Stimulated activated naive CD4-positive, alpha-beta T cell treated with Interleukin-2 at 50 U/mL for 16 hours (primary cell): ENCODE results near the gene NUP50.

Experiments
- DNase-seq: peaks from one replicate; lab custom pipeline; 2025; lab: John Stamatoyannopoulos, UW

Gene NUP50

DNA sequence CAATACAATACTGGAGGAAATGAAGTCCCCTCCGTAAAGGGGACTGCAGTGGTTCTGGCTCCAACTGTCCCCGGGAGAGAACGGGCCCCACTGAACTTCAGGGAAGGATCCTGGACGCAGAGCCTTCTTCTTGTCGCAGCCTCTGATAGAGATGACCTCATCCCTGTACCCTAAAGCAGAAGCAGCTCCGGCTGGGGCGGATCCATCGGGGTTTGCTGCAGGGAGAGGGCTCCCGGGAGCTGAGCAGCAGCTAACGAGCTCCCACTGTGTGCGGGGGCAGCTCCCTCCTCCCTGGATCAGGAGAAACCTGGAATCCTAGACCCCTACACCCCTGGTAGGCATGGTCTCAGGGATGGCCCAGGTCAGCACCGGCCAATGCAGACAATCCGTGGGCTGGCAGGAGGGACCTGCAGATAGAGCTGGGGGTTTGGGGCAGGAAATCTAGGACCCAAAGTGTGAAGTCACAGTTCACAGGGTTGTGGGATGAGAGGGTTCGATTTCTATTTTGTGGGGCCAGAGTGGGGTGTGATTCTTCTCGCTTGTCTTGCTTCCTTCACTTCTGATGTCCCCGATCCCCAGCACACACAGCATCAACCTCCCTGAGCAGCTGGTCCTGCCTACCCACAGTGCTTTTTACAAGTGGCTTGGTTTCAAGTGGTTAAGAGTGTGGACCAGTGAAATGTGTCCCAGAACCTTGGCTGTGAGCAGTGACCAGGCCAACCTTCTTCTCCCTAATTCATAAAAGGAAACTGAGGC, 64.1 kb downstream of the NUP50 start:
- DNase-seq = no peak

DNA sequence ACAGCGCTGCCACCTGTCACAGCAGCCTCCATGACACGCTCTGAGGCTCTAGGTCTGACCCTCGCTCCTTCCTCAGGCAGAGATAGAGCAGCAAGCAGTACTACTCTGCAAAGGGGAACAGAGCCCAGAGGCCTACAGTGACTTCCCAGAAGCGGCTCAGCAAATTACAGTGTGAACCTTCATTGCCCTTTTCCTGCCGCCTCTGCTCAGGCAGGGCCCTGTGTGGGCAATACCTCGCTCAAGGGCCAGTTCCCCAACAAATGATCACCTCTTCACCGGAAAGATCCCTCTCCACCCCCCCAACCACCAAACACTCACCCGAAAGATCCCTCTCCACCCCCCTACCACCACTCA, 64.7 kb downstream of the NUP50 start:
- no peak for DNase-seq

DNA sequence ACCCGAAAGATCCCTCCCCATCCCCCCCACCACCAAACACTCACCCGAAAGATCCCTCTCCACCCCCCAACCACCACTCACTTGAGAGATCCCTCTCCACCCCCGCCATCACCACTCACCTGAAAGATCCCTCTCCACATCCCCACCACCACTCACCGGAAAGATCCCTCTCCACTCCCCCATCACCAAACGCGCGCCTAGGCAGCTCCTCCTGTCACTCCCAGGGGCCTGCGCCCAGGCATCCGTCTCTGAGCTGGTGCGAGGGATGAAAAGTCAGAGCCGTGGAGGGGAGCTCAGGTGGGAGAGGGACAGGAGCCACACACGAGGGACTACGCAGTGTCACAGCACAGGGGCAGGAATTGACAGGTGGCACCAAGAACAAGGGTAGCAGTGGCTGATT, 65.5 kb downstream of the NUP50 start:
- DNase-seq = no peak

DNA sequence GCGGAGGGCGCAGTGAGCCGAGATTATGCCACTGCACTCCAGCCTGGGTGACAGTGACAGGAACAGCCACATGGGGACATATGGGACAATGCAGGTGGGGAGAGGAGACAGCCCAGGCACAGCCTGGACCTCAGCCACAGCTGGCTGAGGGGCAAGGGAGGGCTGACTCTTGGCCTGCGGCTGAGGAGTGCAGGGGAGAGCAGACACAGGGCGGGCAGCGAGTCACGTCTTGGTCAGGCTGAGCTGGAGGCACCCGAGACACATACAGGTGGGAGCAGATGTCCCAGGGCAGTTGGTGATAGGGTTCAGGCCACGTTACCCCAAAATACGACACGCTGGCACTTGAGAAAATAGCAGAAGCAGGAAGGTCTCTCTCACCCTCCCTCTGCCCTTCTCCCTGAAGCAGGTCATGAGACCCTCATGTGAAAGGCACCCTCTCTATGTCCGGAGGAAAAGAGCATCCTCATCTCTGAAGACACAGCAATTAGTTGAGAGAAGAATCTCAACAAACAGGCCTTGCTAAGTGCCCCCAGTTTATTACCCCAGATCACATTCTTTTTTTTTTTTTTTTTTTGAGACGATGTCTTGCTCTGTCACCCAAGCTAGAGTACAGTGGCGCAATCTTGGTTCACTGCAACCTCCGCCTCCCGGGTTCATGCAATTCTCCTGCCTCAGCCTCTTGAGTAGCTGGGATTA, 66.4 kb downstream of the NUP50 start:
- no peak for DNase-seq

DNA sequence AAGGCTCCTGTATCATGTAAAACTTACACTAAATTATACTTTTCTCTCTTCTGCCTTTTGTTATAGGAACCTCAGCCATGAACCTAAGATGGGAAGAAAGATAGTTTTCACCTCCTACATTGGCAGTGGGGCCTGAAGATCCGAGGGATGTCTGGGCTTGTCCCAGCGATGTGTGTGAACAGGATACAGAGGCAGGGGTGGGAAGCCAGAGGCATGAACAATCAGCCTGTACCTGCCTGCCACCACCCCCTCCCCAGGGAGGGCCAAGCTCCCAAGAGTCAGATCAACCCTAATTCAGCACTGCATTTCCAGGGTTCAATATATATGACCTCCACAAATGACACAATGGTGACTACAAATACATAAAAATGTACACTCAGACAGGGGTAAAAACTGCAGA, 67.6 kb downstream of the NUP50 start:
- no peak for DNase-seq

DNA sequence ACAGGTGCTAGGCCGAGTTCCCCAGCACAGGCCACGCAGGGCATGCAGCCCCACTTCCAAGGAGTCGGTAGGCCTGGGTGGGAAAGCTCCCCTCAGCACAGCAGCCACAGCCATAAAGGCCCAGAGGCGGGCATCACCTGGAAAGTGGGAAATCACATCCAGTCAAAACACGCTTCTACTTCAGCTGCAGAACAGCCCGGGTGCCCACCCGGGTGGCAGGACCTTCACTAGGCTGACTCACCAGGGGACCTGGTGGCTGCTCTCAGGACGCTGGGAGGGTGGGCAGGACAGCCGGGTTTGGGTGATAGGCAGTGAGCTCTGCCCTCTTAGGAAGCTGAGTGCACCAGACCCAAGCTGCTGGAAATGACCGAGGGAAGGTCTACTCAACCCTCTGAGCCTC, 69.7 kb downstream of the NUP50 start:
- no peak for DNase-seq

DNA sequence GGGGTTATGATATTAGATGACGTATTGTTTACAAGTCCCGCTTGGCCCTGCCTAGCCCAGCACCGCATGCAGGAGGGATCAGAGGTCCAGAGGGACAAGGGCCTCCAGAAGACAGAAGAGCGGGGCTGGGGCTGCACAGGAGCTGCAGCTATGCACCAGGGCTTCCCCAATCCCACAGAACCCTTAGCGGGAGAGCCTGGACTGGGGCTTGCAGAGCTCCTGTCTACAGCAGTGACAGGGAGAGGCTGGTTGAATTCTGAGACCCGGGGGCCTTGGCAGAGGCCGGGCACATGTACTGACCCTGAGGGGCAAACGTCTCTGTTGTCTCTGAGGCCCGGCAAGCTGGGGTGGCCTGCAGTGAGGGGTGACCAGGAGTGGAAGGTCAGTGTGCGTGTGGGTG, 70.1 kb downstream of the NUP50 start:
- DNase-seq = no peak

DNA sequence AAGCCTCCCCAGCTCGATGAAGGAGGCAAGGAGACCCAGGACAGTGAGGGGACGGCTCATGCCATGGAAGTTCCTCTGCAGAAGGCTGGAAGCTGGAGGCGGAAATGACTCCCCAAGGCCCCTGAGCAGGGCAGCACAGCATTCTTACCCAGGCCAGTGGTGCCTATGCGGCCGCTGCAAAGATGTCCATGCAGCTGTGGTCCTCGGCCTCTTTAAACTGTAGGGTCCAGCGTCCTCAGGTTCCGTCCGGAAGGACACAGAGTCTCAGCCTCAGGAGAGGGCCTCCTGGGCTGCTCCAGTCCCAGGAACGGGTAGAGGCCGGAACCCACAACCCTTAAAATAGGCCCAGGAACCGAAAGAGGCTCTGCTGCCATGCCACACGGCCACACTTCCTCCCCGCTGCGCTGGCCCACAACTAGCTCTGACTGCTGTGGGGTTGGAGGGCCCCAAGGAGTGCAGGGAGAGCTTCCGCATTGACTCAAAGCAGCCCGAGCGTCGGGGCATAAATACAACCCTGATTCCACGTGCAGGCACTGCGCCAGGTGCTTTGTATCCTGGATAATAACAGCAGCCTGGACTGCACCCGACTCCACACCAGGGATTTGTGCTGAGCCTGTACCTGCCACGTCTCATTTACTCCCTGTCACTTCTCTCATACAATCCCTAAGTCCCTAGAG, 71.5 kb downstream of the NUP50 start:
- DNase-seq = no peak

DNA sequence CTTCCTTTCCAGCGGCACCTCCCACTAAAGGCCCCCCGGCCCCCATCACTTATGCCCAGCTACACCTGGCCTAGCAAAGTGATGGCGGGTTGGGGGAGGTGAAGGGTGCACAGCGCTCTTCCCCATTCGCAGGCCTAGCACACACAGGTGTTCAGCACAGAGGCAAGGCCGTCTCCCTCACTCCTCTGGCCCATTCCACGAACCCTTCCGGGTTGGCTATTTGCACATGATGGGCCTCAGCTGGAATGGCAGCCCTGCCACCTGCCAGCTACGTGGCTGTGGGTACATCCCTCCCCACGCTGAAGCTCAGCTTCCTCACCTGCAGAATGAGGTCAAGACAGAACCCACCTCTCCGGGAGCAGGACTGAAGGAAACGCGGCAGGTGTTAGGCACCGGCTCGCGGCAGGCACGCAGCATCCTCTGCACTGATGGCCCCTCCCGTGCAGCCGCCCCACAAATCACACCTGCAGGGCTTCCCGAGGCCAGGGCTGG, 72.2 kb downstream of the NUP50 start:
- no peak for DNase-seq

DNA sequence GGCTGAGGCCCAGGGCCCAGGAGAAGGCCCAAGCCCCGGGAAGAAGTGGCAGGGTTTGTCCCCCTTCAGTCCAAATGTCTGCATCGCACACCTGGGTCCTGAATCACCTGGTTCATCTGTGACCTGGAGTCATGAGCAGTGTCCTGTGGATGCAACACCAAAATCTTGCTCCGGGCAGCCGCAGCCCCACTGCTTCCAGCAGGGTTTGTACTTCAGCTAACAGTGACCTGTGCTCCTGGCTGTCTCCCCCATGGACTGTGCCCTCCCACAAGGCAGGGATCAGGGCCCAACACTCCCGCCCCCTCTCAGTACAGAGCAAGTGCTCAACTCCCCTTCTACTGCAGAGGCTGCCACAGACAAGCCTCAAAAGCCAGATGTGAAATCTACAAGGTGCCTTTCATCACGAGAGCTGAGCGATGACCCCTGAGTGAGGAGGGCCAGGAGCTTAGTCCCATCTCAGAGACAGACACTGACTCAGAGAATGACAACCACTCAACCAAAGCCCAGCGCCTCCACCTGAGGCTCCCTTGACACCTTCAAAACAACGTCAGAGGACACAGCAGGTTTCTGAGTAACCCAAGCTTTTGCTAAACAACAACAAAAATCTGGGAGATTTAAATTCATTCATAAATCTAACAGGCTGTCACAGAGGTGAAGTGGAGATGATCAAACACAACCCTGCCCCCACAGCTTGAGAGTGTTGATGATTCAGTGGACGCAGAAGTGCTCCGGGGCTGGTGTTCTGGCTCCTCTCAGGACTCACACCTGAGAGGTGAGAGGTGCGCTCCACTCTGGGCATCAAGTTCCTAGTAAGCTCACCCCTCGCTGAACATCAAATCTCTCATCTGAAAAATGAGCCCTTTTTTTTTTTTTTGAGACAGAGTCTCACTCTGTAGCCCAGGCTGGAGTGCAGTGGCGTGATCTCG, 73.6 kb downstream of the NUP50 start:
- no peak for DNase-seq
